Gastrocnemius medialis (tissue), 4 donors: ENCODE results near the gene LPO. TPM values are rescaled to one million over a fixed set of nuclear protein-coding genes. Genes with fewer than 3 reads are reported as not detected.
A peak's percentile ranks its signal among the peaks of the same experiment; 100 is the strongest.

ENCODE experiments used
- ATAC-seq, 2 donors: fragments of 150-250 bp; one replicate each; pipeline ENCODE4 v1.9.1; 2016
- DNase-seq, 2 donors: peaks; one replicate each; pipeline ENCODE4 v3.0.0-alpha.2; 2019
- H3K27ac ChIP-seq, 4 donors: fragments of 200-600 bp; sonication (generic); 1 replicate in 1 of 4; 2 replicates in 3 of 4; pipeline ENCODE4 v1.5.1; 2016 to 2018; ENCODE audit warnings: mild to moderate bottlenecking in 2 of 4, moderate library complexity in 1 of 4
- H3K27me3 ChIP-seq, 3 donors: fragments of 200-600 bp; sonication (generic) in 2 of 3; 1 replicate in 1 of 3; 2 replicates in 2 of 3; pipeline versions ENCODE4 v1.5.1 to v1.6.0; 2016 to 2019; ENCODE audit warnings: mild to moderate bottlenecking in 1 of 3, moderate library complexity in 1 of 3
- H3K36me3 ChIP-seq, 2 donors: fragments of 200-600 bp; sonication (generic) in 1 of 2; one replicate each; pipeline ENCODE4 v1.5.1; 2017 to 2018
- H3K4me1 ChIP-seq, 2 donors: fragments of 200-600 bp; sonication (generic) in 1 of 2; one replicate each; pipeline ENCODE4 v1.5.1; 2016 to 2017; ENCODE audit warnings: mild to moderate bottlenecking in 2 of 2
- H3K4me3 ChIP-seq, 4 donors: fragments of 200-600 bp; sonication (generic) in 3 of 4; 1 replicate in 1 of 4; 2 replicates in 3 of 4; pipeline ENCODE4 v1.5.1; 2016 to 2019; ENCODE audit warnings: mild to moderate bottlenecking in 2 of 4
- H3K9me3 ChIP-seq, 3 donors: fragments of 200-600 bp; sonication (generic) in 2 of 3; 1 replicate in 1 of 3; 2 replicates in 2 of 3; pipeline ENCODE4 v1.5.1; 2016 to 2019
- POLR2A ChIP-seq, 2 donors: fragments of 450-650 bp; IDR thresholded peaks; one replicate each; pipeline ENCODE4 v1.6.1; 2017; ENCODE audit warnings: antibody characterized with exemption in 2 of 2, mild to moderate bottlenecking in 2 of 2, moderate library complexity in 2 of 2
- in situ Hi-C, 4 donors: fragments of 200-750 bp; cut with MboI; loops; one replicate each; pipeline versions ENCODE4 v1.15.0 to v1.8.0; 2017; ENCODE audit warnings: low sequenced_read_pairs in 4 of 4
- intact Hi-C: fragments of 100-400 bp; cut with DNase I; formaldehyde crosslinking; loops from one replicate; pipeline ENCODE4 v1.15.1; 2023; ENCODE audit warnings: low total_unique reads
- total RNA-seq, 4 donors: library from RNA; depleted of rRNA; stranded (reverse); fragments of >200 nt; gene quantifications; one replicate each; pipeline versions ENCODE4 v1.1.0 to v1.2.3, GENCODE V29; 2016
- TF ChIP-seq, protein P1 (sequence below), 5 experiments: fragments of 450-650 bp in 3 of 5; fragments of 200-600 bp in 2 of 5; sonication (generic) in 2 of 5; IDR thresholded peaks in 4 of 5; conservative IDR thresholded peaks in 1 of 5; 1 replicate in 4 of 5; 2 replicates in 1 of 5; pipeline ENCODE4 v1.5.1; 2016 to 2019; ENCODE audit warnings: antibody characterized with exemption in 5 of 5, mild to moderate bottlenecking in 3 of 5, moderate library complexity in 3 of 5

LPO gene
- not detected for total RNA-seq

DNA sequence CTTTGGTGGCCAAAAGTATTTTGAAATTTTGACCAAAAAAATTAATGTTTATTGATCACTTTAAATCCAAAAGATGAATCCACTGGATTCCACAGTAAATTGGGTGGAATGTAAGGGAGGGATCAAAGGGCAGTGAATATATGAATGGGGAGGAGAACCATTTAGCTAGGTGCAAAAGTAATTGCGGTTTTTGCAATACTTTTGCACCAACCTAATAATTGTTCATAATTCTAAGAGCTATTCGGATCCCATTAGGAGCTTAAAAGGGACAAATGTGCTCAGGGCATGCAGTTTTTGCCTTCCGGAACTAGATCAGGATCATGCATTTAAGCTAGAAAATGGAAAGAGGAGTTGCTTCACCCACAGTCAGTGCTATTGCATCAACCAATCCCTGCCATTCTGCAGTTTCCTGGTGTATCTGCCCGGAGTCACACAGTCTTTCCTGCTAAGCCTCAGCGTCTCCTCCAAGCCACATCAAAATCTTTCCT lies at the start of gene LPO:
LPO (plus strand) TSS at position 438 of the 488 bp plus-strand sequence. CDS start 4,396 bp downstream, outside the sequence.
- ATAC-seq (no peak), DNase-seq (no peak)
- Histone ChIP-seq H3K4me1 (no peaks in the 10 kb centered on the region), H3K36me3 (no peaks in the 10 kb centered on the region), H3K4me3 (no peak within 1 kb of the TSS), H3K27me3 (peaks cover 0 to 18% (median 17%) of the 10 kb centered on the region in 3 donors), H3K27ac (no peak within 1 kb of the TSS), H3K9me3 (no peaks in the 10 kb centered on the region)
- in situ Hi-C loops (no loop called here), intact Hi-C loops (no loop called here)
- no peak for TF ChIP-seq POLR2A (IDR thresholded peaks at IDR 0.05)
- TF ChIP-seq, protein P1, sequence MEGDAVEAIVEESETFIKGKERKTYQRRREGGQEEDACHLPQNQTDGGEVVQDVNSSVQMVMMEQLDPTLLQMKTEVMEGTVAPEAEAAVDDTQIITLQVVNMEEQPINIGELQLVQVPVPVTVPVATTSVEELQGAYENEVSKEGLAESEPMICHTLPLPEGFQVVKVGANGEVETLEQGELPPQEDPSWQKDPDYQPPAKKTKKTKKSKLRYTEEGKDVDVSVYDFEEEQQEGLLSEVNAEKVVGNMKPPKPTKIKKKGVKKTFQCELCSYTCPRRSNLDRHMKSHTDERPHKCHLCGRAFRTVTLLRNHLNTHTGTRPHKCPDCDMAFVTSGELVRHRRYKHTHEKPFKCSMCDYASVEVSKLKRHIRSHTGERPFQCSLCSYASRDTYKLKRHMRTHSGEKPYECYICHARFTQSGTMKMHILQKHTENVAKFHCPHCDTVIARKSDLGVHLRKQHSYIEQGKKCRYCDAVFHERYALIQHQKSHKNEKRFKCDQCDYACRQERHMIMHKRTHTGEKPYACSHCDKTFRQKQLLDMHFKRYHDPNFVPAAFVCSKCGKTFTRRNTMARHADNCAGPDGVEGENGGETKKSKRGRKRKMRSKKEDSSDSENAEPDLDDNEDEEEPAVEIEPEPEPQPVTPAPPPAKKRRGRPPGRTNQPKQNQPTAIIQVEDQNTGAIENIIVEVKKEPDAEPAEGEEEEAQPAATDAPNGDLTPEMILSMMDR (IDR thresholded peaks at IDR 0.05 in 4 of 5, conservative IDR thresholded peaks at IDR 0.05 in 1 of 5): no peak

DNA sequence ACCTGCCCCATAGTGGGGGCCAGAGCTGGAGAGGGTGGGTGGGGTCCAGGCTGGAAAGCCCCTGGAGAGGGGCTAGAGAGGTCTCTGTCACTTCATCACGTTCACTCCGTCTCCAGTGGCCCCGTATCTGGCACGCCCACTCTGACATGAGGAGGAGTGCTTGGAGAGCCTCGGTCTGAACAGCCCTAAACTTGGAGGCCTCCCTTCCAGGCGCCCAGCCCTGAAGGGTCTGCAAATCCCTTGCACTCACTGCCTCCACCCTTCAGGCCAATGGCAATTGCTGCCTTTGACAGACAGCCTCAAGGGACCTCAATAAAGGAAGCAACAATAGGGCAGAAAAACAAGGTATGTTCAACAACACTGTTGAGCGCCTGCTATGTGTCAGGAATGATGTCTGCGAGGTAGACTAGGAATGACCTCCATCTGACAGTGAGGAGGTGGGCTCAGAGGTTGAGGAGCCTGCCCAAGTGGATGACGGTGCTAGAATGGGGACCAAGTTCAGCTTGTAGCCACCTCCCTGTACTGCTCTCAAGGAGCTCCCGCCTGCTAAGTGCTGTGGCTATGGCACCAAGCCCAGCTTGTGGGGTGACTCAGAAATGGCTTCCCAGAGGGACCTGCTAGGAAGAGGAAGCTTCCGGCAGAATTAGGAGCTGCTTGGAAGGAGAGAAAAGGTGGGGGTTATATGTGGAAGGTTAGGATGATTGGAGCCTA lies 48.8 kb upstream of the LPO start:
- no peak overlapping the region for H3K4me3 ChIP-seq
- ATAC-seq: no peak
- TF ChIP-seq, protein P1 (IDR thresholded peaks at IDR 0.05 in 4 of 5, conservative IDR thresholded peaks at IDR 0.05 in 1 of 5): no peak
- TF ChIP-seq POLR2A (IDR thresholded peaks at IDR 0.05): no peak
- intact Hi-C loops: no loop called here
- no peaks in the 10 kb centered on the region for H3K36me3 ChIP-seq
- no peaks in the 10 kb centered on the region for H3K4me1 ChIP-seq
- DNase-seq: peak in 1 of 2 donors; percentile 32
- in situ Hi-C loops: no loop called here
- no peak overlapping the region for H3K27ac ChIP-seq
- no peaks in the 10 kb centered on the region for H3K9me3 ChIP-seq
- peaks cover 0 to 10% (median 3%) of the 10 kb centered on the region in 3 donors for H3K27me3 ChIP-seq

DNA sequence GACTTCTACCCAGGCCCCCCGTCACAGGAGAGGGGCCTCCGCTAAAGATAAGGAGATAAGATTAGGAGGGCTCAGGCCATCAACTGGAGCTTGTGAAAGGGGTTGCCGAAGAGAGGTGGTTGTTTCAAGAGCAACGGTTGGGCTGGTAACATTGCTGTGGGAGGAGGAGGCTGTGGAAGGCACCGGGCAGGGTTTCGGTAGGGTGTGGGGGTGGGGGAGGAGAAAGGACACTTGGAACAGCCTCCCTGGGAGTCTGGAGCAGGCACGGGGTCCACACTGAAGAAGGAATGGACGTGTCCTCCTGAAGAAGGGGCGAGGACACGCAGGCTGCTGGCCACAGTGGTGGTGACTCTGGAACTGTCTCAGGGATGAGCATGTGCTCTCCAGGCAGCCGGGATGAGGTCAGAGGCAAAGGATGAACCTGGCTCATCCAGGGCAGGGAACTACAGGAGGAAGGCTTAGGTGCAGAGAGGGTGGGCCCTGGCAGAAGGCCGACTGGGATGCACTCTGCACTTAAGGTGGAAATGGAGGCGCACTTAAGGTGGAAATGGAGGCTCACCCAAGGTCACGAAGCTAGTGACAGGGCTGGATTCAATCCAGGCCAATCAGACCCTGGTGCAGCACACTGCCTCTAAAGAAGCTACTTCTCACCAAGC lies 47.0 kb upstream of the LPO start:
- in situ Hi-C loops: no loop called here
- H3K27ac ChIP-seq: no peak overlapping the region
- intact Hi-C loops: no loop called here
- ATAC-seq (no peak), DNase-seq (no peak)
- no peak overlapping the region for H3K4me3 ChIP-seq
- no peak for TF ChIP-seq POLR2A (IDR thresholded peaks at IDR 0.05)
- TF ChIP-seq, protein P1 (IDR thresholded peaks at IDR 0.05 in 4 of 5, conservative IDR thresholded peaks at IDR 0.05 in 1 of 5): no peak
- no peaks in the 10 kb centered on the region for H3K4me1 ChIP-seq
- H3K27me3 ChIP-seq: peaks cover 0 to 10% (median 3%) of the 10 kb centered on the region in 3 donors
- no peaks in the 10 kb centered on the region for H3K36me3 ChIP-seq
- no peaks in the 10 kb centered on the region for H3K9me3 ChIP-seq

DNA sequence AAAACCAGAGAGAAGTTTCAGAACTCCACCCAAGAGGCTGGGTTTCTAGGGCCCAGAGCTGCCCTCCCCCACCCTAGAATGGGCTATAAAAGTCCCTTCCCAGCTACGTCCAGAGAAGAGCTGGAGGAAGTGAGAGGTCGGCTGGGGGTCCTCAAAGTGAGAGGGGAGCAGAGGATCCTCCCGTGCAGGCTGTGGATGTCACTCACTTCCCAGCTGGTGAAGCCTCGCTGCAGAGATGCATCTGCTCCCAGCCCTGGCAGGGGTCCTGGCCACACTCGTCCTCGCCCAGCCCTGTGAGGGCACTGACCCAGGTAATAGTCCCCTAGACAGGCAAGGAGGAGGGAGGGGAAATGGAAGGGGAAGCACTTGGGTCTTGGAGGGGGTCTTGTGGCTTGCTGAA lies 45.8 kb upstream of the LPO start, which contains the start of gene EPX:
EPX (plus strand) TSS at position 115 of the 400 bp plus-strand sequence; CDS start at position 236, 121 bp downstream.
- no peak for TF ChIP-seq POLR2A (IDR thresholded peaks at IDR 0.05)
- TF ChIP-seq, protein P1 (IDR thresholded peaks at IDR 0.05 in 4 of 5, conservative IDR thresholded peaks at IDR 0.05 in 1 of 5): no peak
- DNase-seq: no peak
- in situ Hi-C loops (no loop called here), intact Hi-C loops (no loop called here)
- Histone ChIP-seq H3K9me3 (no peaks in the 10 kb centered on the region), H3K4me3 (no peak within 1 kb of the TSS), H3K27ac (no peak within 1 kb of the TSS), H3K36me3 (no peaks in the 10 kb centered on the region), H3K4me1 (no peaks in the 10 kb centered on the region), H3K27me3 (peaks cover 3 to 10% (median 5%) of the 10 kb centered on the region in 3 donors)
- no peak for ATAC-seq
